BLaER1 (cell line): ENCODE measurements around the gene CD9.
"Not testable (repeated sequence)": the region's sequence is repeated elsewhere in the genome, so short reads cannot be mapped to it uniquely, and the experiment has no call there.

ENCODE experiments used
- H3K27ac ChIP-seq: shearing (Covaris generic); formaldehyde crosslinking; 2 replicates; pipeline ENCODE4 v1.8.1; 2022
- H3K27me3 ChIP-seq: shearing (Covaris generic); formaldehyde crosslinking; 2 replicates; pipeline ENCODE4 v1.8.1; 2022
- H3K36me3 ChIP-seq: shearing (Covaris generic); formaldehyde crosslinking; 2 replicates; pipeline ENCODE4 v1.8.1; 2022
- H3K4me1 ChIP-seq: shearing (Covaris generic); formaldehyde crosslinking; 2 replicates; pipeline ENCODE4 v1.8.1; 2022
- H3K4me2 ChIP-seq: shearing (Covaris generic); formaldehyde crosslinking; 2 replicates; pipeline ENCODE4 v1.8.1; 2022
- H3K4me3 ChIP-seq: shearing (Covaris generic); formaldehyde crosslinking; 2 replicates; pipeline ENCODE4 v1.8.1; 2022
- H3K9ac ChIP-seq: shearing (Covaris generic); formaldehyde crosslinking; 2 replicates; pipeline ENCODE4 v1.8.1; 2022
- H3K9me3 ChIP-seq: shearing (Covaris generic); formaldehyde crosslinking; 2 replicates; pipeline ENCODE4 v1.8.1; 2022
- H4K20me1 ChIP-seq: shearing (Covaris generic); formaldehyde crosslinking; 2 replicates; pipeline ENCODE4 v1.8.1; 2022
- Cebpa-rat ChIP-seq: shearing (Covaris generic); IDR thresholded peaks from 2 replicates; pipeline ENCODE4 v1.8.1; 2022

Gene CD9

DNA sequence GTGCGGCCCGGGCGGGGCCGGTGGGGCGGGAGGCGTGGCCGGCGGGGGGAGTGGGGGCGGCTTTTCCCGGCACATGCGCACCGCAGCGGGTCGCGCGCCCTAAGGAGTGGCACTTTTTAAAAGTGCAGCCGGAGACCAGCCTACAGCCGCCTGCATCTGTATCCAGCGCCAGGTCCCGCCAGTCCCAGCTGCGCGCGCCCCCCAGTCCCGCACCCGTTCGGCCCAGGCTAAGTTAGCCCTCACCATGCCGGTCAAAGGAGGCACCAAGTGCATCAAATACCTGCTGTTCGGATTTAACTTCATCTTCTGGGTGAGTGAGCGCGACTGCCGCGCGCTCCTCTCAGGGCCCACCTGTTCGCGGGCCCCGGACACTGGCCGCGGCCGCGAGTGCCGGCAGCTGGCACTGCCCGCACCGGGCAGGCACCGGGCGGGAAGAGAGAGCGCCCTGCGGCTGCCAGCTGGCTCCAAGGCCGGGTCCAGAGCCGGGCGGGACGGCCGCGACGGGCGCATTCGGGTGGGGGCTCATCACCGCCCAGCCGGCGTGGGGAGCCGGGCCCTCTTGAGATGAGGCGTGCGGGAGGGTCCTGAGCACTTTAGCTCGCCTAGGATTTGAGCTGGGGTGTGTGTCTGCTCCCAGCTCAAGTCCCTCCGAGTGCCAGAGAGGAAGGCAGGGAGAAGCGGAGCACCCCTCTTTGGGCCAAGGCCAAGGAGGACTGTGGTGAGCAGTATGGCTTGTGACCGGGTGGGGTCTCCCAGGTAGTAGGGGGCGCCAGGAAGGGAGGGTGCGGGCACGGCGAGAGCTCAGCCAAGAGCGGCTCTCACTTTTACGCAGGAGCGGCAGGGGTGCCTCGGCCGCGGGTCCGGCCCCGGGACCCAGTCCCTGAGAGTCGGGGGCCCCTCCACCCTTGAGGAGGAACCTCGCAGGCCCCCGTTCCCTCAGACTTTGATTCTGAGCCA, at the start of gene CD9:
CD9 (plus strand) TSS at position 145 of the 957 bp plus-strand sequence; CDS start at position 245, 100 bp downstream.
- Histone ChIP-seq H3K27ac (peak within 1 kb of the TSS; percentile 99), H3K9ac (peak within 1 kb of the TSS; percentile 99), H3K4me1 (peaks cover 68% of the 10 kb centered on the region), H3K4me3 (peak within 1 kb of the TSS; percentile 100), H3K27me3 (no peaks in the 10 kb centered on the region), H3K4me2 (peak within 1 kb of the TSS; percentile 100), H3K9me3 (no peaks in the 10 kb centered on the region), H4K20me1 (peaks cover 16% of the 10 kb centered on the region), H3K36me3 (peaks cover 28% of the 10 kb centered on the region)
- TF ChIP-seq Cebpa-rat: no peak

- Histone ChIP-seq H3K4me2 (no peak overlapping the region), H3K9me3 (peaks cover 15% of the 10 kb centered on the region), H4K20me1 (no peaks in the 10 kb centered on the region), H3K4me3 (no peak overlapping the region), H3K9ac (no peak overlapping the region), H3K27me3 (no peaks in the 10 kb centered on the region), H3K4me1 (peaks cover 16% of the 10 kb centered on the region), H3K36me3 (no peaks in the 10 kb centered on the region), H3K27ac (no peak overlapping the region)
- TF ChIP-seq Cebpa-rat: no peak
These were observed 45.3 kb upstream of the CD9 start for GRCh38 chr12:6154730-6155459.

- TF ChIP-seq Cebpa-rat: no peak
- H4K20me1 ChIP-seq: no peaks in the 10 kb centered on the region
- H3K4me2 ChIP-seq: peak overlapping the region; percentile 77
- no peak overlapping the region for H3K4me3 ChIP-seq
- peaks cover 15% of the 10 kb centered on the region for H3K9me3 ChIP-seq
- H3K4me1 ChIP-seq: peaks cover 26% of the 10 kb centered on the region
- no peak overlapping the region for H3K27ac ChIP-seq
- no peak overlapping the region for H3K9ac ChIP-seq
- no peaks in the 10 kb centered on the region for H3K36me3 ChIP-seq
- H3K27me3 ChIP-seq: no peaks in the 10 kb centered on the region
These were observed 42.7 kb upstream of the CD9 start for GRCh38 chr12:6157482-6157881.

- no peak overlapping the region for H3K4me3 ChIP-seq
- H3K27ac ChIP-seq: peak overlapping the region; percentile 74
- TF ChIP-seq Cebpa-rat: no peak
- peaks cover 15% of the 10 kb centered on the region for H3K9me3 ChIP-seq
- H3K36me3 ChIP-seq: no peaks in the 10 kb centered on the region
- H4K20me1 ChIP-seq: no peaks in the 10 kb centered on the region
- peak overlapping the region; percentile 77 for H3K4me2 ChIP-seq
- H3K27me3 ChIP-seq: no peaks in the 10 kb centered on the region
- H3K4me1 ChIP-seq: peaks cover 26% of the 10 kb centered on the region
- peak overlapping the region; percentile 50; the same call in 1 of the 2 replicates for H3K9ac ChIP-seq
These were observed 41.9 kb upstream of the CD9 start for GRCh38 chr12:6158255-6158654.

GRCh38 chr12:6158749-6159148, 41.5 kb upstream of the CD9 start:
- Histone ChIP-seq H3K27ac (peak overlapping the region; percentile 74; the same call in 1 of the 2 replicates), H3K4me3 (no peak overlapping the region), H3K9me3 (peaks cover 15% of the 10 kb centered on the region), H3K36me3 (no peaks in the 10 kb centered on the region), H3K4me2 (peak overlapping the region; percentile 77), H3K9ac (no peak overlapping the region), H3K4me1 (peaks cover 26% of the 10 kb centered on the region), H3K27me3 (no peaks in the 10 kb centered on the region), H4K20me1 (no peaks in the 10 kb centered on the region)
- TF ChIP-seq Cebpa-rat: no peak

DNA sequence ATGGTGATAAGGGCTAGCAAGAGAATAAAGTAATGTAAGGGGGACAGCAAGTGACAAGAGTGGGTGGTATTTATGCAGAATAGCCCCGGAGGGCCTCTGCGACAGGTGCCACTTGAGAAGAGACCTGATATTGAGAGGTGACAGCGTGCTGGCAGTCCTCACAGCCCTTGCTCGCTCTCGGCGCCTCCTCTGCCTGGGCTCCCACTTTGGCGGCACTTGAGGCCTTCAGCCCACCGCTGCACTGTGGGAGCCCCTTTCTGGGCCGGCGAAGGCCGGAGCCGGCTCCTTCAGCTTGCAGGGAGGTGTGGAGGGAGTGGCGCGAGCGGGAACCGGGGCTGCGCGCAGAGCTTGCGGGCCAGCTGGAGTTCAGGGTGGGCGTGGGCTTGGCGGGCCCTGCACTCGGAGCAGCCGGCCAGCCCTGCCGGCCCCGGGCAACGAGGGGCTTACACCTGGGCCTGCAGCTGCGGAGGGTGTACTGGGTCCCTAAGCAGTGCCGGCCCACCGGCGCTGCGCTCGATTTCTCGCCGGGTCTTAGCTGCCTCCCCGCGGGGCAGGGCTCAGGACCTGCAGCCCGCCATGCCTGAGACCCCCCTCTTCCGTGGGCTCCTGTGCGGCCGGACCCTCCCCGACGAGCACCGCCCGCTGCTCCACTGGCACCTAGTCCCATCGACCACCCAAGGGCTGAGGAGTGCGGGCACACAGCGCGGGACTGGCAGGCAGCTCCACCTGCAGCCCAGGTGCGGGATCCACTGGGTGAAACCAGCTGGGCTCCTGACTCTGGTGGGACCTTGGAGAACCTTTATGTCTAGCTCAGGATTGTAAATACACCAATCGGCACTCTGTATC, 40.8 kb upstream of the CD9 start:
- not testable (repeated sequence) for H4K20me1 ChIP-seq, H3K36me3 ChIP-seq, H3K9ac ChIP-seq, H3K4me3 ChIP-seq, H3K27me3 ChIP-seq, H3K27ac ChIP-seq, H3K4me2 ChIP-seq
- H3K9me3 ChIP-seq: peaks cover 15% of the 10 kb centered on the region
- H3K4me1 ChIP-seq: peaks cover 26% of the 10 kb centered on the region

DNA sequence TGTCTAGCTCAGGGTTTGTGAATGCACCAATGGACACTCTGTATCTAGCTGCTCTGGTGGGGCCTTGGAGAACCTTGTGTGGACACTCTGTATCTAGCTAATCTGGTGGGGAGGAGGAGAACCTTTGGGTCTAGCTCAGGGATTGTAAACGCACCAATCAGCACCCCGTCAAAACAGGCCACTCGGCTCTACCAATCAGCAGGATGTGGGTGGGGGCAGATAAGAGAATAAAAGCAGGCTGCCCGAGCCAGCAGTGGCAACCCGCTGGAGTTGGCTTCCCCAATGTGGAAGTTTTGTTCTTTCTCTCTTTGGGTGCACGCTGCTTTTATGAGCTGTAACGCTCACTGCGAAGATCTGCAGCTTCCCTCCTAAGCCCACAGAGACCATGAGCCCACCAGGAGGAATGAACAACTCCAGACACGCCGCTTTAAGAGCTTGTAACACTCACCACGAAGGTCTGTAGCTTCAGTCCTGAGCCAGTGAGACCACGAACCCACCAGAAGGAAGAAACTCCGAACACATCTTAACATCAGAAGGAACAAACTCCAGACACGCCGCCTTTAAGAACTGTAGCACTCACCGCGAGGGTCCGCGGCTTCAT, 40.1 kb upstream of the CD9 start:
- not testable (repeated sequence) for H3K36me3 ChIP-seq, H4K20me1 ChIP-seq, H3K27me3 ChIP-seq, H3K27ac ChIP-seq, H3K9ac ChIP-seq, H3K4me2 ChIP-seq, H3K4me3 ChIP-seq
- peaks cover 26% of the 10 kb centered on the region for H3K4me1 ChIP-seq
- peaks cover 10% of the 10 kb centered on the region for H3K9me3 ChIP-seq

GRCh38 chr12:6161124-6161882, 38.9 kb upstream of the CD9 start:
- no peak overlapping the region; the same call in 1 of the 2 replicates for H3K27ac ChIP-seq
- peak overlapping the region; percentile 9; the same call in 1 of the 2 replicates for H3K4me2 ChIP-seq
- H3K9me3 ChIP-seq: peaks cover 10% of the 10 kb centered on the region
- H3K4me3 ChIP-seq: no peak overlapping the region
- no peaks in the 10 kb centered on the region for H4K20me1 ChIP-seq
- no peaks in the 10 kb centered on the region for H3K27me3 ChIP-seq
- no peak overlapping the region for H3K9ac ChIP-seq
- H3K36me3 ChIP-seq: no peaks in the 10 kb centered on the region
- TF ChIP-seq Cebpa-rat: no peak
- H3K4me1 ChIP-seq: peaks cover 26% of the 10 kb centered on the region
